AG04450 (cell line): Measurements from ENCODE around the gene GPC3. TPM values are rescaled to one million over a fixed set of nuclear protein-coding genes. Genes with fewer than 3 reads are reported as not detected.

ENCODE experiments used
- CTCF ChIA-PET: fragments of 300-600, 350-600 bp; formaldehyde crosslinking; extraction: SDS; loops from one replicate; lab custom pipeline; 2022; ENCODE audit warnings: antibody characterized with exemption, inconsistent platforms; lab: Charles Lee
- POLR2A ChIA-PET: fragments of 350-600 bp; formaldehyde crosslinking; extraction: SDS; loops from one replicate; lab custom pipeline; 2021; ENCODE audit warnings: antibody characterized with exemption, inconsistent platforms; lab: Yijun Ruan, JAX
- DNase-seq: peaks from one replicate; pipeline ENCODE4 v3.0.0-alpha.2; 2011; ENCODE audit warnings: low read depth, low spot score
- H3K27ac ChIP-seq: one replicate; pipeline ENCODE4 v1.5.1; 2012; ENCODE audit warnings: low read depth, low read length, control low read depth
- H3K27me3 ChIP-seq: one replicate; pipeline ENCODE4 v1.6.0; 2012; ENCODE audit warnings: low read length; ENCODE audit not compliant: control insufficient read depth, insufficient read depth
- H3K4me3 ChIP-seq: 2 replicates; pipeline ENCODE4 v1.5.1; 2011; ENCODE audit warnings: mild to moderate bottlenecking, low read depth, low read length, control low read depth
- H3K9me3 ChIP-seq: 2 replicates; pipeline ENCODE4 v1.5.1; 2012; ENCODE audit warnings: low read length; ENCODE audit not compliant: control insufficient read depth, insufficient read depth
- polyA plus RNA-seq: library from polyadenylated mRNA; depleted of rRNA; stranded (reverse); fragments of >200 nt; gene quantifications from 2 replicates; pipeline ENCODE4 v1.2.3, GENCODE V29; 2011
- TF ChIP-seq, protein P1 (sequence below): IDR thresholded peaks from 2 replicates; pipeline ENCODE4 v1.5.1; 2011; ENCODE audit warnings: low read depth, low read length, control low read depth, inconsistent platforms

The GPC3 gene
- polyA plus RNA-seq, 1 experiment = not detected

DNA sequence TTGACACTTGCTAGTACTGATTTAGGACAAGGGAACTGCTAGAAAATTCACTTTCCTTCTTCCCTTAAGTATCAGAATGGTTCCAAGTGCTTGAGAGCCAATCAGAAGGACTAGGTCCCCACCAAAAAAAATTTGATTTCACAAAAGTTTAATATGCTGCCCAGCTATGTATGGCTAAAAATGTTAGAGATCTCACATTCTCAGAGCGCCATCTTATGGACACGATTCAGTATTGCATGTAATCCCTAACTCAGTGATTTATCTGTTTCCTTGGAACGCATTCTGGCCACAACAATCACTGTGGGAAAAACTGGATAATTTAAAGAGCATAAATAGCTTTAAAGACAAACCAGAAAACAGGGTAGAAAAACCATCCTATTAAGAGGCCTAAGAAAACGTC, 315.0 kb downstream of the GPC3 start:
- H3K27me3 ChIP-seq = no peaks in the 10 kb centered on the region
- peak; percentile 2 for DNase-seq
- TF ChIP-seq, protein P1, sequence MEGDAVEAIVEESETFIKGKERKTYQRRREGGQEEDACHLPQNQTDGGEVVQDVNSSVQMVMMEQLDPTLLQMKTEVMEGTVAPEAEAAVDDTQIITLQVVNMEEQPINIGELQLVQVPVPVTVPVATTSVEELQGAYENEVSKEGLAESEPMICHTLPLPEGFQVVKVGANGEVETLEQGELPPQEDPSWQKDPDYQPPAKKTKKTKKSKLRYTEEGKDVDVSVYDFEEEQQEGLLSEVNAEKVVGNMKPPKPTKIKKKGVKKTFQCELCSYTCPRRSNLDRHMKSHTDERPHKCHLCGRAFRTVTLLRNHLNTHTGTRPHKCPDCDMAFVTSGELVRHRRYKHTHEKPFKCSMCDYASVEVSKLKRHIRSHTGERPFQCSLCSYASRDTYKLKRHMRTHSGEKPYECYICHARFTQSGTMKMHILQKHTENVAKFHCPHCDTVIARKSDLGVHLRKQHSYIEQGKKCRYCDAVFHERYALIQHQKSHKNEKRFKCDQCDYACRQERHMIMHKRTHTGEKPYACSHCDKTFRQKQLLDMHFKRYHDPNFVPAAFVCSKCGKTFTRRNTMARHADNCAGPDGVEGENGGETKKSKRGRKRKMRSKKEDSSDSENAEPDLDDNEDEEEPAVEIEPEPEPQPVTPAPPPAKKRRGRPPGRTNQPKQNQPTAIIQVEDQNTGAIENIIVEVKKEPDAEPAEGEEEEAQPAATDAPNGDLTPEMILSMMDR = peak; percentile 58
- no peak overlapping the region for H3K4me3 ChIP-seq
- H3K27ac ChIP-seq = no peak overlapping the region
- POLR2A ChIA-PET = no interaction called here
- CTCF ChIA-PET = interaction anchor here (0.6 to 1.3 kb wide), 27 partner anchors 8 to 1368 kb away, joined by 3 to 35 read pairs (median 4); no protein-coding TSS in a partner anchor
- no peaks in the 10 kb centered on the region for H3K9me3 ChIP-seq

DNA sequence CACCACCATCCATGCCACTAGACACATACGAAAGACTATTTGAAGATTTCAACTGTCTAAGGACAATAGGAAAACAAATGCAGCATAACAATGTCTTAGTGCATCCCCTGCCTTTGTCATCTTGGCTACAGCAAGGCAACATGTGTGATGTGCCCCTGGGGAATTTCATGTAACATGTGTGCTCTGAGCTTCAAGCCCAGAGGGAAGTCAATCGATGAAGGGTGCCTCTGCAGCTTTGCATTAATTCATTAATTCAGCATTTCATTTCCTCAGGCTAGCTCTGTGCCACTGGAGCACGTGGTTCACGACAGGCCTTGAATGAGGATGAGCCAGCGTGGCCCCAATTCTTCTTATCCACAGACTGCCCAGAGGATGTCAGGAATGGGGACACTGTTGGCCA, 316.2 kb downstream of the GPC3 start:
- H3K27me3 ChIP-seq = no peaks in the 10 kb centered on the region
- no peak overlapping the region for H3K27ac ChIP-seq
- ChIA-PET CTCF (no interaction called here), POLR2A (no interaction called here)
- DNase-seq = no peak
- TF ChIP-seq, protein P1 = no peak
- H3K4me3 ChIP-seq = no peak overlapping the region
- no peaks in the 10 kb centered on the region for H3K9me3 ChIP-seq

DNA sequence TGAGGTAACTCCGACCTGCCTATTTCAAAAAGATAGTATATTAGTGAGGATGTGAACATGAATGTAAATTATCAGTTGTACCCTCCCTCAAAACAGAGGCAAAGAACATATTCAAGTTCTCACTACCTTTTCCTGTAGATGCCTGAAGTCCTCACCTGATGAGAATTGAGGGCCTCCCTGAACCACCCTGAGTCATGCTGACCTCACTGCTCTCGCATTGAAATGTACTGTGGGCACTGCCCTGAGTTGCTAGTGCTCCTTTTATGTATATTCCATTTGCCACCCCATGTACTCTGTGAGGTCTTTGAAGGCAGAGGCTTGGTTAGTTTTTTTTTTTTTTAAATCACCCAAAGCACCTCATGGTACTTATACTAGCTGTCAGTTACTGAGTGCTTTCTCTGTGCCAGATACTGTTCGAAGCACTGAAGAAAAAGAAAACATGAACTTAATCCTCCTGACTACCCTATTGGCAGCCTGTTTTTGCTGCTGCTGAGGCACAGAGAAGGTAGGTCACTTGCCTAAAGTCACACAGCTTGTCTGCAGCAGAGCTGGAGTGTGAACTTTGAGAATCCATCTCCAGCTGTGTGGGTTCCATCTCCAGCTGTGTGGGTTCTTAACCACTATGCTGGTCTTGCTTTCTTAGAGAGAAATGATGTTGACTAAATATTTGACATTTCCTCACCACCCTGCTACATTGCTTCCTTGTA, 317.0 kb downstream of the GPC3 start:
- H3K27ac ChIP-seq = no peak overlapping the region
- DNase-seq = no peak
- H3K4me3 ChIP-seq = no peak overlapping the region
- ChIA-PET CTCF (interaction anchor here (0.6 kb wide), 1 partner anchor 618 kb away, joined by 3 read pairs; no protein-coding TSS in a partner anchor), POLR2A (no interaction called here)
- no peaks in the 10 kb centered on the region for H3K27me3 ChIP-seq
- TF ChIP-seq, protein P1 = no peak
- no peaks in the 10 kb centered on the region for H3K9me3 ChIP-seq

DNA sequence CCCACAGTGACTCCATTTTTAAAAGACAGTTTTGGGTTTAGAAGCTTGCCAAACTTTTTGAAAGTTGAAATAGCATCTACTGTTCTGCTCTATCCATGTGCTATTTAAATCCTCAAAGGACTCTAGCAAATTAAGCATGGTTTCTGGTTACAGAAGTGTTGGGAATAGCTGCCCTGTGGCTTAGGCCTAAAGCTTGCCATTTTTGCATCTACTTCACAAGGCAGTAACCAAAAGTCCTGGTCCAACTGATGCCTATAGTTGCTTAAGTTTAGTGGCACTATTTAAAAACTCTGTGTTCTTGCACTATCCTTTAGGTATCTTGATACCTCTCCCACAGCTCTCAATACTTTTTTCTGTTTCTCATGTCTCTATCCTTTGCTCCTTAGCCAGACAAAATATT, 319.1 kb downstream of the GPC3 start:
- TF ChIP-seq, protein P1 = no peak
- POLR2A ChIA-PET = no interaction called here
- H3K4me3 ChIP-seq = no peak overlapping the region
- no peak for DNase-seq
- no peak overlapping the region for H3K27ac ChIP-seq
- CTCF ChIA-PET = interaction anchor here (1.3 kb wide), 1 partner anchor 661 kb away, joined by 4 read pairs; no protein-coding TSS in a partner anchor
- no peaks in the 10 kb centered on the region for H3K27me3 ChIP-seq
- no peaks in the 10 kb centered on the region for H3K9me3 ChIP-seq
